ENCODE measurements around the gene CLSTN3. TPM values are rescaled to one million over a fixed set of nuclear protein-coding genes. Genes with fewer than 3 reads are reported as not detected.

Gene CLSTN3
- total RNA-seq, 1 experiment from 2014 or later: 24.7 TPM

DNA sequence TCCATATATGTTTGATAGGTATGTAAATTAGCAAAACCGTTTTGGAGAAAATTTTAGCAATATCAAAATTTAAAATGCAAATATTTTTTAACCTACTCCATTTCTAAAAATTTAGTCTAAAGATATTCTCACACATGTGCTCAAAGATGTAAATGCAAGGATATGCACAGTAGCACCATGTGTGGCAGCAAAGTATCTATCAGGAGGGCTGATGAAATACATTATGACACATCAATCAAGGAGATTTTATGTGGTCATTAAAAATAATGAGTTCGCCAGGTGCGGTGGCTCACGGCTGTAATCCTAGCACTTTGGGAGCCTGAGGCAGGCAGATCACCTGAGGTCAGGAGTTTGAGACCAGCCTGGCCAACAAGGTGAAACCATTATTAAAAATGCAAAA, 29.9 kb upstream of the CLSTN3 start (continued):
- TF ChIP-seq, protein P1, sequence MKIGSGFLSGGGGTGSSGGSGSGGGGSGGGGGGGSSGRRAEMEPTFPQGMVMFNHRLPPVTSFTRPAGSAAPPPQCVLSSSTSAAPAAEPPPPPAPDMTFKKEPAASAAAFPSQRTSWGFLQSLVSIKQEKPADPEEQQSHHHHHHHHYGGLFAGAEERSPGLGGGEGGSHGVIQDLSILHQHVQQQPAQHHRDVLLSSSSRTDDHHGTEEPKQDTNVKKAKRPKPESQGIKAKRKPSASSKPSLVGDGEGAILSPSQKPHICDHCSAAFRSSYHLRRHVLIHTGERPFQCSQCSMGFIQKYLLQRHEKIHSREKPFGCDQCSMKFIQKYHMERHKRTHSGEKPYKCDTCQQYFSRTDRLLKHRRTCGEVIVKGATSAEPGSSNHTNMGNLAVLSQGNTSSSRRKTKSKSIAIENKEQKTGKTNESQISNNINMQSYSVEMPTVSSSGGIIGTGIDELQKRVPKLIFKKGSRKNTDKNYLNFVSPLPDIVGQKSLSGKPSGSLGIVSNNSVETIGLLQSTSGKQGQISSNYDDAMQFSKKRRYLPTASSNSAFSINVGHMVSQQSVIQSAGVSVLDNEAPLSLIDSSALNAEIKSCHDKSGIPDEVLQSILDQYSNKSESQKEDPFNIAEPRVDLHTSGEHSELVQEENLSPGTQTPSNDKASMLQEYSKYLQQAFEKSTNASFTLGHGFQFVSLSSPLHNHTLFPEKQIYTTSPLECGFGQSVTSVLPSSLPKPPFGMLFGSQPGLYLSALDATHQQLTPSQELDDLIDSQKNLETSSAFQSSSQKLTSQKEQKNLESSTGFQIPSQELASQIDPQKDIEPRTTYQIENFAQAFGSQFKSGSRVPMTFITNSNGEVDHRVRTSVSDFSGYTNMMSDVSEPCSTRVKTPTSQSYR (CRISPR knock-in tag; IDR thresholded peaks at IDR 0.05): no peak
- no peak for TF ChIP-seq NR3C1 (CRISPR knock-in tag; conservative IDR thresholded peaks at IDR 0.05; ENCODE audit: low read depth)
- TF ChIP-seq OVOL2 (CRISPR knock-in tag; IDR thresholded peaks at IDR 0.05; ENCODE audit: borderline replicate concordance): no peak
- TF ChIP-seq, protein P2, sequence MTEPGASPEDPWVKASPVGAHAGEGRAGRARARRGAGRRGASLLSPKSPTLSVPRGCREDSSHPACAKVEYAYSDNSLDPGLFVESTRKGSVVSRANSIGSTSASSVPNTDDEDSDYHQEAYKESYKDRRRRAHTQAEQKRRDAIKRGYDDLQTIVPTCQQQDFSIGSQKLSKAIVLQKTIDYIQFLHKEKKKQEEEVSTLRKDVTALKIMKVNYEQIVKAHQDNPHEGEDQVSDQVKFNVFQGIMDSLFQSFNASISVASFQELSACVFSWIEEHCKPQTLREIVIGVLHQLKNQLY (CRISPR knock-in tag; IDR thresholded peaks at IDR 0.05): no peak
- TF ChIP-seq ZNF263 (CRISPR knock-in tag; IDR thresholded peaks at IDR 0.05; ENCODE audit: low read depth): no peak

- DNase-seq (ENCODE audit: low spot score) (no peak), ATAC-seq (no peak)
- POLR2A ChIA-PET: no interaction called here
- Mint-ChIP-seq H3K27ac (no peak overlapping the region), H3K4me3 (no peak overlapping the region), H3K36me3 (peaks cover 22% of the 10 kb centered on the region), H3K9me3 (peaks cover 8% of the 10 kb centered on the region), H3K4me1 (peaks cover 4% of the 10 kb centered on the region), H3K27me3 (ENCODE audit: low read depth) (no peaks in the 10 kb centered on the region; the same call in 1 of the 2 replicates)
- TF ChIP-seq, protein P3, sequence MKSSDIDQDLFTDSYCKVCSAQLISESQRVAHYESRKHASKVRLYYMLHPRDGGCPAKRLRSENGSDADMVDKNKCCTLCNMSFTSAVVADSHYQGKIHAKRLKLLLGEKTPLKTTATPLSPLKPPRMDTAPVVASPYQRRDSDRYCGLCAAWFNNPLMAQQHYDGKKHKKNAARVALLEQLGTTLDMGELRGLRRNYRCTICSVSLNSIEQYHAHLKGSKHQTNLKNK (CRISPR knock-in tag; IDR thresholded peaks at IDR 0.05): no peak
- TF ChIP-seq ATF2 (CRISPR knock-in tag; IDR thresholded peaks at IDR 0.05; ENCODE audit: borderline replicate concordance, low read depth): no peak
- TF ChIP-seq CDX4 (CRISPR knock-in tag; IDR thresholded peaks at IDR 0.05; ENCODE audit: borderline replicate concordance): no peak
- no peak for TF ChIP-seq AFF4 (CRISPR knock-in tag; IDR thresholded peaks at IDR 0.05; ENCODE audit: borderline replicate concordance)
- no peak for TF ChIP-seq OVOL2 (CRISPR knock-in tag; IDR thresholded peaks at IDR 0.05; ENCODE audit: borderline replicate concordance)
- TF ChIP-seq E2F5 (CRISPR knock-in tag; IDR thresholded peaks at IDR 0.05): no peak
- TF ChIP-seq ZNF138 (CRISPR knock-in tag; conservative IDR thresholded peaks at IDR 0.05): no peak
- TF ChIP-seq IRF2 (CRISPR knock-in tag; IDR thresholded peaks at IDR 0.05; ENCODE audit: borderline replicate concordance, low read depth): no peak
- TF ChIP-seq NR3C1 (CRISPR knock-in tag; conservative IDR thresholded peaks at IDR 0.05; ENCODE audit: low read depth): no peak
- no peak for TF ChIP-seq TP53 (CRISPR knock-in tag; IDR thresholded peaks at IDR 0.05)
- CTCF ChIA-PET: interaction anchor here (2.0 kb wide), 1 partner anchor 12 kb away, joined by 7 read pairs; no protein-coding TSS in a partner anchor
These were observed 29.0 kb upstream of the CLSTN3 start for GRCh38 chr12:7101047-7101693.
